Fibroblast of pulmonary artery (primary cell): ENCODE data around the gene ETFA.
"Not testable (repeated sequence)": the region's sequence is repeated elsewhere in the genome, so short reads cannot be mapped to it uniquely, and the experiment has no call there.

ENCODE experiments used
- DNase-seq: peaks from one replicate; pipeline ENCODE4 v3.0.0-alpha.2; 2010; ENCODE audit warnings: low read depth
- H3K4me3 ChIP-seq: replicated peaks from 2 replicates; pipeline ENCODE4 v1.5.1; 2011; ENCODE audit warnings: low read depth, mild to moderate bottlenecking, control low read depth, low read length, moderate library complexity
- TF ChIP-seq, protein P1 (sequence below): IDR thresholded peaks from 2 replicates; pipeline ENCODE4 v1.5.1; 2011; ENCODE audit warnings: mild to moderate bottlenecking, control low read depth, low read length, inconsistent platforms; ENCODE audit errors: missing control alignments

Gene ETFA

DNA sequence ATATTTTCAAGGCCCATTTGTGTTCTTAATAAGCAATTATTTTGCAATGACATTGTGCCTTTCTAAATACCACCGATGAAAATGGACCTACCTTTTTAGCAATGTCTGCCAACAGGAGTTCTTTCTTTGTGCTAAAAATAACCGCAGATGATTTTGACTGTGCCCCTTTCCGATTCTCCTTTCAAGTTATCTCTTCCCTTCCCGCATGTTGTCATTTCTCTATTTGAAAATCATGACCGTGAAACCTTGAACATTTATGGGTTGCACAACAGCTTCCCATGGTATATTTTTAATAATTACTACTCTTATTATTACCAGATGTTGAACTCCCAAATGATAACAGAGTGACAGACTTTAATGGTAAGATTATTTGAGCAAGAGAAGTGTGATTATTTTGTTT, 10.3 kb upstream of the ETFA start:
- DNase-seq = no peak
- TF ChIP-seq, protein P1, sequence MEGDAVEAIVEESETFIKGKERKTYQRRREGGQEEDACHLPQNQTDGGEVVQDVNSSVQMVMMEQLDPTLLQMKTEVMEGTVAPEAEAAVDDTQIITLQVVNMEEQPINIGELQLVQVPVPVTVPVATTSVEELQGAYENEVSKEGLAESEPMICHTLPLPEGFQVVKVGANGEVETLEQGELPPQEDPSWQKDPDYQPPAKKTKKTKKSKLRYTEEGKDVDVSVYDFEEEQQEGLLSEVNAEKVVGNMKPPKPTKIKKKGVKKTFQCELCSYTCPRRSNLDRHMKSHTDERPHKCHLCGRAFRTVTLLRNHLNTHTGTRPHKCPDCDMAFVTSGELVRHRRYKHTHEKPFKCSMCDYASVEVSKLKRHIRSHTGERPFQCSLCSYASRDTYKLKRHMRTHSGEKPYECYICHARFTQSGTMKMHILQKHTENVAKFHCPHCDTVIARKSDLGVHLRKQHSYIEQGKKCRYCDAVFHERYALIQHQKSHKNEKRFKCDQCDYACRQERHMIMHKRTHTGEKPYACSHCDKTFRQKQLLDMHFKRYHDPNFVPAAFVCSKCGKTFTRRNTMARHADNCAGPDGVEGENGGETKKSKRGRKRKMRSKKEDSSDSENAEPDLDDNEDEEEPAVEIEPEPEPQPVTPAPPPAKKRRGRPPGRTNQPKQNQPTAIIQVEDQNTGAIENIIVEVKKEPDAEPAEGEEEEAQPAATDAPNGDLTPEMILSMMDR = no peak
- H3K4me3 ChIP-seq = no peak overlapping the region

DNA sequence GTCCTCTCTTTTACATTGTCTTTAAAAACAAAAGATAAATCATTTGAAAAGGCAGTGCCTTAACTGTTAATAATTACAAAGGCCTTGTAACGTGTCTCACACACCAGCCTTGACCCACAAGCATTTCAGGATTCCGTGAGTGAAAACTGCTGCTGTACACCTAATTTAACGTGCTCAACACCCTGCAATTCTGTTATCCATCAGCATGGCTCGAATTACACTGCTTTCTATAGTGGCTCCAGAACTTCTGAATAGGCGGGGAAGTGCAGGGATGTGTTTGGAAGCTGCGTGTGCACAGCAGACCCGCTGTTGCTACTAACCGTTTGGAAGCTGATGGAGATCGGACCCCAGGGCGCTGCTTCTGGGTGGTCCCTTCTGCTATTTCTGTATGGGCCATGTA, 9.9 kb upstream of the ETFA start:
- H3K4me3 ChIP-seq = no peak overlapping the region
- TF ChIP-seq, protein P1 = no peak
- DNase-seq = no peak

DNA sequence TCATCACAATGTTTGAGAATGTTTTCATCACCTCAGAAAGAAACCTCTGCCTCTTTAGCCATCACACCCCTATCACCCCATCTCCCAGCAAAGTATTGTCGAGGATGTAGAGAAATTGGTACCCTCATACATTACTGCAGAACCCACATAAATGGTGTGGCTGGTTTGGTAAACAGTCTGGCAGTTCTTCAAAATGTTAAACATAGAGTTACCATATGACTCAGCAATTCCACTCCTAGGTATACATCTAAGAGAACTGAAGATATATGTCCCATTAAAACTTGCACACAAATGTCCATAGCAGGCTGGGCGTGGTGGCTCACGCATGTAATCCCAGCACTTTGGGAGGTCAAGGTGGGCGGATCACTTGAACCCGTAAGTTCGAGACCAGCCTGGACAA, 8.7 kb upstream of the ETFA start:
- no peak overlapping the region for H3K4me3 ChIP-seq
- TF ChIP-seq, protein P1 = no peak
- no peak for DNase-seq

DNA sequence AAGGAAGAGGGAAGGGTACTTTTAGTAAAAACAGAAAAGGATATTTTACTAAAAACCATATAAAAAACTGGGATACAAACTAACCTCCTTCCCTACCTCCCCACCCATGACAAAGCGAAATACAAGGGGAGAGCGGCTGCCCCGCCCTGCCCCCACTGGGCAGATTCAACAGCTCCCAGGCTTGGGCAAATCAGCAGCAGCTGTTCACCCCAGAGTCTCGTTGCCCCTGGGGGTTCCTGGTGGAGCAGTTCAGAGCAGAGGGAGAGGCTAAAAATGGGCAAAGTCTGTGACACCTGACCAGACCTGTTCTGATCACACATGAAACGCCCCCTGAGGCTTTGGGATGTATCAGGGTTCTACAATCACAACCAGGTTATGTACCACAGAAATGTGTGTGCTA, 2.5 kb upstream of the ETFA start:
- no peak for DNase-seq
- TF ChIP-seq, protein P1 = no peak
- no peak overlapping the region for H3K4me3 ChIP-seq

DNA sequence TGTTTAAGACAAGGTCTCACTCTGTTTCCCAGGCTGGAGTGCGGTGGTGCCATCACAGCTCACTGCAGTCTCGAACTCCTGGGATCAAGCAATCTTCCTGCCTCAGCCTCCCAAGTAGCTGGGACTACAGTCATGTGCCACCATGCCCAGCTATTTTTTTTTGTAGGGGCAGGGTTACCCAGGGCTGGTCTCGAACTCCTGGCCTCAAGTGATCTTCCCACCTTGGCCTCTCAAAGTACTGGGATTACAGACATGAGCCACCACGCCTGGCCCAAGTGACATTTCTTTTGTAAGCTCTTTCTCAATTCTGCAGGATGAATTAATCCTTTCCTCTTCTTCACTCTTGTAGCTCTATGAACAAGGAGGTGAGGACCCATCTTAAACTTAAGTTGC, 1.9 kb upstream of the ETFA start:
- H3K4me3 ChIP-seq, DNase-seq: not testable (repeated sequence)

DNA sequence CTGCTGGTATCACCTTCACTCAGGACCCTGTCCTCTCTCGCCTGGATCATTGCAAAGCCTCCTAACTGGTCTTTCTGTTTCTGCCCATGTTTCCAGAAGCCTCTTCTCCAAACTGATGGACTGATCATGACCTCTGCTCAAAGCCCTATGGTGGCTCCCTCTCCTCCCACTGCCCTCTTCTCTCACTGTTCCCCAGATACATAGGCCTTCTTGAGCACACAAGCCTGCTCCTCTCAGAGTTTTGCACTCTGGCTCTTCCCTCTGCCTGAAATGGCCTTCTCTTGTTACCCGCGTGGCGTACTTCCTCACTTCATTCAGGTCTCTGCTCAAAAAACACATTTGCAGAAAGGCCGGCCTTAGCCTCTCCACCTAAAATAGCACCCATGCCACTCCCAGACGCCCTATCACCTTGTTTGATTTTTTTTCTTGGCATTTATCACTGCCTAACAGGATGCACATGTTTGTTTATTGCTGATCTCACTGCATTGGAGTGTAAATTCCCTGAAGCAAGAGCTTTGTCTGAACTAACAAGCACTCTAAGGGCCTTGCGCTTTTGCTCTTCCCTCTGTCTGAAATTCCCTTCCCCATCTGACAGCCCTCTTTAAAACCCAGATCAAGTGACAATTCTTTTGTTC, 1.4 kb upstream of the ETFA start:
- peak; percentile 13 for DNase-seq
- H3K4me3 ChIP-seq = no peak overlapping the region
- TF ChIP-seq, protein P1 = no peak

DNA sequence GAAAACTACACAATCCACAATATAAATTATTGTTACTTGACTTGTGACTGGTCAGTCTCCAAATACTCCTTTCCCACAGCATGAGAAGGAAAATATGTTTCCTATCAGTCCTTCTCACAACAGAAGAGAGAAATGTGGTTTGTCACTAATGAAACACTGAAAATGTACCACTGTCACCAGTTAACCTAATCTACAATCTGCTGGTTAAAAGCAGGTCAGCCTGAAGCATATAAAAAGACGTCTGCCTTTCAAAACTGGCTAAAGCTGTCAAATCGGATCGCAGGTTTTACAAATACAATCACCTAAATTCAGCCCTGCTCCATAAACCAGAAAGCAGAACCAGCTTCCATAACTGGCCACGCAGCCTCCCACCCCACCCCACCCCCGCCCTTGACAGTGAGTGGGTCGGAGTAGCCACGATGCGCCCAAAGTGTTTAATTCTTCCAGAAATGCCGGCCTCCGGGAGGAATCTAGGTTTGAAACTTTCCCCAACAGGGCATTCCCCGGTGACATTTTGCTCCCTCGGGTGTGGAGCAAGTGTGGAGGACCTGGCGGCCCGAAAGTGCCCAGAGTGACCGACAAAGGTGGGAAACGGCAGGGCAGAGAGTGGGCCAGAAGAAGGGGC, 682 bp downstream of the ETFA start:
- TF ChIP-seq, protein P1 = no peak
- peak; percentile 17 for DNase-seq
- peak overlapping the region; percentile 77 for H3K4me3 ChIP-seq
